GM13977 (cell line): ENCODE results near the gene RORB.

Experiments
- DNase-seq: peaks from one replicate; pipeline ENCODE4 v3.0.0; 2012; ENCODE audit warnings: low spot score
- in situ Hi-C: fragments of 300-500 bp; cut with MboI; formaldehyde crosslinking; loops from one replicate; pipeline ENCODE4 v1.12.0; 2022; ENCODE audit warnings: low sequenced_read_pairs, low pct_unique_long_range_greater_than_20kb, mixed read lengths, inconsistent platforms; ENCODE audit not compliant: unreplicated experiment
- TF ChIP-seq, protein P1 (sequence below): IDR thresholded peaks from 2 replicates; pipeline ENCODE4 v1.5.1; 2012; ENCODE audit warnings: mild to moderate bottlenecking, control low read depth; ENCODE audit not compliant: insufficient read depth; ENCODE audit errors: extremely low read depth, missing control alignments

The RORB gene

DNA sequence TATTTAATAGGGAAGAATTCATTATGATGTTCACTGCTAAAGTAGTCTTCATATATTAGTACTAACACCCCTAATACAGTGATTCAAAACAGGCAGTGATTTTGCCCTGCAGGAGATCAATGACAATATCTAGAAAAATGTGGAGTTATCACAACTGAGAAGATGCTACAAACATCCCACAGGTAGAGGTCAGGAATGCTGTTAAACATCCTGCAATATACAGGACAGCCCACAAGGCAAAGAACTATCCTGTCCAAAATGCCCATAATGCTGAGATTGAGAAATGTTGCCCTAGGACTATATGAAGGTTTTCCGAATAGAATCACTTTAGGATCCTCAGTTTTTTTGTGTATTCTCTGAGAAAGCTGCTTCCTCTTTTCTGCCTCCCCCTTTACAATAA lies 15.3 kb downstream of the RORB start:
- in situ Hi-C loops = no loop called here
- DNase-seq = no peak
- TF ChIP-seq, protein P1, sequence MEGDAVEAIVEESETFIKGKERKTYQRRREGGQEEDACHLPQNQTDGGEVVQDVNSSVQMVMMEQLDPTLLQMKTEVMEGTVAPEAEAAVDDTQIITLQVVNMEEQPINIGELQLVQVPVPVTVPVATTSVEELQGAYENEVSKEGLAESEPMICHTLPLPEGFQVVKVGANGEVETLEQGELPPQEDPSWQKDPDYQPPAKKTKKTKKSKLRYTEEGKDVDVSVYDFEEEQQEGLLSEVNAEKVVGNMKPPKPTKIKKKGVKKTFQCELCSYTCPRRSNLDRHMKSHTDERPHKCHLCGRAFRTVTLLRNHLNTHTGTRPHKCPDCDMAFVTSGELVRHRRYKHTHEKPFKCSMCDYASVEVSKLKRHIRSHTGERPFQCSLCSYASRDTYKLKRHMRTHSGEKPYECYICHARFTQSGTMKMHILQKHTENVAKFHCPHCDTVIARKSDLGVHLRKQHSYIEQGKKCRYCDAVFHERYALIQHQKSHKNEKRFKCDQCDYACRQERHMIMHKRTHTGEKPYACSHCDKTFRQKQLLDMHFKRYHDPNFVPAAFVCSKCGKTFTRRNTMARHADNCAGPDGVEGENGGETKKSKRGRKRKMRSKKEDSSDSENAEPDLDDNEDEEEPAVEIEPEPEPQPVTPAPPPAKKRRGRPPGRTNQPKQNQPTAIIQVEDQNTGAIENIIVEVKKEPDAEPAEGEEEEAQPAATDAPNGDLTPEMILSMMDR = no peak

DNA sequence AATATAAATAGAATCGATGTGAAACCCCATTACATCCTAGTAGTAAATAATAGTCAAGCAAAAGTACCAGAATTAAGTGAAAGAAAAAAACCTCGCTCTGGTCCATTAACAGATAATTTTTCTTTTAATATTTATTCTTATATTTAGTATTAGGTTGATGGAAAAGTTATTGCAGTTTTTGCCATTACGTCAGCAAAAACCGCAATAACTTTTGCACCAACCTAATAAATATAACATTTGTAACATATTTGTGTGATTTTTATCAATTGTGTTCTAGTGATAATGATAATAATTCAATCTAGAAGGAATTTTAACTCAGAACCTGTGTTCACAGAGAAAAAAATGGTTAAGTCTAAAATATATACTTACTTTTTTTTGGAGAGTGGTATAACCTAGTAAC lies 16.1 kb downstream of the RORB start:
- no peak for DNase-seq
- in situ Hi-C loops = no loop called here
- TF ChIP-seq, protein P1 = no peak

DNA sequence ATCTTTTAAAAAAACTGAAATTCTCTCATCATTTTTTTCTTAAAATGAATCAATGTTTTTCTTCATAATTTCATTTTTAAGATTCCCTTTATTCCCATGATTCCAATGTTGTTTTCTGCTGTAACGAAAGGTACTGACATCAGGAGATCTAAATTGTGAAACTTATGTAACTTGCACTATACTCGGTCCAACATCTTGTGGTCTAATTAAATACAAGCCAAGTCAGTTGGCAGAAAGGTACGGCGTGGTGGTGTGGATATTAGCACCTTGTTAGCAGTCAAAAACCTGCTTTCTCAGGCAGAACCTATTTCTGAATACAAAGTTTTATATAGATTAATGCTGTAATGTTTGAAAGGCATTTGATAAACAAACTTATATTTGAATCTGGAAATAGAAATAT lies 20.1 kb downstream of the RORB start:
- no peak for DNase-seq
- in situ Hi-C loops = no loop called here
- TF ChIP-seq, protein P1 = no peak

DNA sequence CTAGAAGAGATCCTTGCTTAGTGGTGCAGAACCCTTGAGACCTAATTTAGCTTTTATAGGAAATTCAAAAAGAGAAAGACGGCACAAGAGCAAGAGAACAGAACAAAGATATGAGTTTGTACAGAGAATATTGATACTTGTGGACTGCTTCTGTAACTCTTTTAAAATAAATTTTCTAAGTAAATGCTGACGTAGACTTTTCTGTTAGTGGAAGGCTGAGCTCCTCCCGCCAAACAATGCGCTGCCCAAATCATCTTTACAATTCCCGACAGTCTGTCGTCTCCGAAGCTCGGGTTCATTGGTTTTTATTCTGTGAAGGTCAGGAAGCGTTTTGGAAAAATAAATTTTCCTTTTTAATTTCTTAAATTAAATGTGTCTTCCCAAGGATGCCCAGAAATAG lies 22.3 kb downstream of the RORB start:
- in situ Hi-C loops = no loop called here
- TF ChIP-seq, protein P1 = no peak

DNA sequence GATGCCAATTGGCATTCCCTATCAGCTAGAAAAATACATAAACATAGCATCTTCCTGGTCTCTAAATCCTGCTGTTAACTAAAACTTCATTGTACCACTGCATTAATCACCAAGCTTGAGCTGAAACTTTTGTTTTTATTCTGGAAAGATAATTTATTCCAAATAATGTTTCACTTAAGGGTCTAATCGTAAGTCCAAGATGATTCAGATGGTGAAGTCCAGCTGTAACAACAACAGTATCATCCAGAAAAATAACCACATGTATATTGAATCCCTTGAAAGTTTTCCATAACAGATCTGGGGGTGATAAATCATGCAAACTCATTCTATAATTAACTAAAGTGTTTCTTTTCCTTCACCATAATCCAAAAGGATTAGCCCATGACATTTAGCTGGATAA lies 23.9 kb downstream of the RORB start:
- DNase-seq = no peak
- TF ChIP-seq, protein P1 = no peak
- in situ Hi-C loops = no loop called here

More for the DNA sequence above, 22.3 kb downstream of the RORB start:
- no peak for DNase-seq

DNA sequence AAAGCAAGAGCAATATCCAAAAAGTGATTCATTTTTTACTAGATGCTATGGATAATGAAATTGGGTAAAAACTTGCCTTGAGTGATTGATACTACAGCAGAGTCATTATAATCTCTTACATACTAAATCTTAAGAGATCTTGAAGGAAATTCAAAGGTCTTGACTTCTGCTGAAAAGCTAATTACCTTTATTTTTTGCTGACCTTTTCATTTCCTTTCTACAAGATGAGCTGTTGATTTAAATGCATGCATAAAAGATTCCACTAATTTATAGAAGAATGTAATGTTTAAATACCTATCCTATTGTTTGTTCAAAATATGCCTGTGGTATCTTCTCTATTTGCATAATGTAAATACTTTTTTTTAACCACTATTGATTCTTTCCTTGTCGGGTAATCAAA lies 27.2 kb downstream of the RORB start:
- in situ Hi-C loops = no loop called here
- no peak for DNase-seq
- TF ChIP-seq, protein P1 = no peak

DNA sequence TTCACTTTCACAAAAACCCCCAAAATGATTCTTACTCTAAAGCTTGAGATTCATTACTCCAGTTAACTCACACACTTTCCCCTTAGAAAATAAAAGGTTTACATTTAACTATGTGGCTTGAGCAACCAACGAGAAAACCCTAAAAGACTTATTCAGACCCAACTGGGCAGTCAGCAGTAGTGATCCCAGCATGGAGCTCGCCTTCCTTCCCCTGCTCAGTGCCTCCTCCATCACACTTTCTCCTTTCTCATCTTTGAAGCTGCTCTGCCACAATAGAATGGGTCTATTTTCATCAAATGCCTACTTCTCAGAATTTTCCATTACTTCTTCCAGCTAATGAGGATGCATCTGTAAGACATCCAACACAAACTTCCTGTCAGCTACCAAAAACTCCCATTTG lies 29.1 kb downstream of the RORB start:
- TF ChIP-seq, protein P1 = no peak
- no peak for DNase-seq
- in situ Hi-C loops = no loop called here
